ENCODE measurements around the gene PLSCR3.

PLSCR3 gene

DNA sequence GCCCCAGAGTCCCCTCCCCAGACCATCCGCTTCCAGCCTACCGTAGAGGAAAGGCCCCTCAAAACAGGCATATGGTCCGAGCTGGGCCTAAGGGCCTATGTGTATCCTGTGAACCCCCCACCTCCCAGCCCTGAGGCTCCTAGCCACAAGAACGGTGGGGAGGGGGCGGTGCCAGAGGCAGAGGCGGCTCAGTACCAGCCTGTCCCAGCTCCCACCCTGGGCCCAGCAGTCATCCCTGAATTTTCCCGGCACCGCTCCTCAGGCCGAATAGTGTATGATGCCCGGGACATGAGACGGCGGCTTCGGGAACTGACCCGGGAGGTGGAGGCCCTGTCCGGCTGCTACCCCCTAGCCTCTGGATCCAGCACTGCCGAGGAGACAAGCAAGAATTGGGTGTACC, 26.9 kb upstream of the PLSCR3 start:
- H3K9me3 ChIP-seq (ENCODE audit: control insufficient read depth, low read length), result no peaks in the 10 kb centered on the region
- no peak overlapping the region for H2BK15ac ChIP-seq (ENCODE audit: low read depth, poor library complexity, severe bottlenecking)
- H3K4me2 ChIP-seq (ENCODE audit: low read length, poor library complexity, severe bottlenecking), result no peak overlapping the region
- H3K4ac ChIP-seq (ENCODE audit: low read depth in 1 of 2, low read length in 2 of 2), result no peak overlapping the region
- no peak overlapping the region for H3K14ac ChIP-seq (ENCODE audit: low read length in 2 of 2)
- peaks cover 11 to 28% of the 10 kb centered on the region in 2 experiments for H3K36me3 ChIP-seq (ENCODE audit: control insufficient read depth in 1 of 2, insufficient read depth in 2 of 2, low read depth in 1 of 2, low read length in 2 of 2)
- no peak overlapping the region for H2BK120ac ChIP-seq (ENCODE audit: low read depth, low read length)
- H2AK5ac ChIP-seq (ENCODE audit: low read length, severe bottlenecking), result no peak overlapping the region
- H3K27me3 ChIP-seq (ENCODE audit: control insufficient read depth in 1 of 2, insufficient read depth in 1 of 2, low read length in 2 of 2), result peaks cover 0 to 8% of the 10 kb centered on the region in 2 experiments
- no peaks in the 10 kb centered on the region for H3K4me1 ChIP-seq (ENCODE audit: control insufficient read depth, insufficient read depth, low read depth, low read length)
- no peak overlapping the region for H4K8ac ChIP-seq (ENCODE audit: low read length)
- DNase-seq, result no peak
- H3K23ac ChIP-seq (ENCODE audit: low read length in 2 of 2), result no peak overlapping the region
- H3K4me3 ChIP-seq (ENCODE audit: insufficient read depth in 1 of 2, low read depth in 1 of 2, low read length in 2 of 2), result no peak overlapping the region
- no peak overlapping the region for H4K91ac ChIP-seq (ENCODE audit: low read length)
- no peak overlapping the region for H2AFZ ChIP-seq (ENCODE audit: low read depth, low read length)
- no peak overlapping the region for H2BK12ac ChIP-seq (ENCODE audit: low read length in 2 of 2)
- H3K9ac ChIP-seq (ENCODE audit: low read length), result no peak overlapping the region
- peaks cover 2% of the 10 kb centered on the region for H3K79me1 ChIP-seq (replicated peaks; ENCODE audit: low read length, poor library complexity, severe bottlenecking)
- H3K27ac ChIP-seq (ENCODE audit: low read length, poor library complexity, severe bottlenecking), result no peak overlapping the region
- no peak overlapping the region for H3K18ac ChIP-seq (ENCODE audit: low read depth in 1 of 2, low read length in 2 of 2)
- H2BK5ac ChIP-seq (ENCODE audit: low read depth, low read length, poor library complexity, severe bottlenecking), result no peak overlapping the region
- 94% methylated on average over 16 of the region's 16 CpGs for WGBS

DNA sequence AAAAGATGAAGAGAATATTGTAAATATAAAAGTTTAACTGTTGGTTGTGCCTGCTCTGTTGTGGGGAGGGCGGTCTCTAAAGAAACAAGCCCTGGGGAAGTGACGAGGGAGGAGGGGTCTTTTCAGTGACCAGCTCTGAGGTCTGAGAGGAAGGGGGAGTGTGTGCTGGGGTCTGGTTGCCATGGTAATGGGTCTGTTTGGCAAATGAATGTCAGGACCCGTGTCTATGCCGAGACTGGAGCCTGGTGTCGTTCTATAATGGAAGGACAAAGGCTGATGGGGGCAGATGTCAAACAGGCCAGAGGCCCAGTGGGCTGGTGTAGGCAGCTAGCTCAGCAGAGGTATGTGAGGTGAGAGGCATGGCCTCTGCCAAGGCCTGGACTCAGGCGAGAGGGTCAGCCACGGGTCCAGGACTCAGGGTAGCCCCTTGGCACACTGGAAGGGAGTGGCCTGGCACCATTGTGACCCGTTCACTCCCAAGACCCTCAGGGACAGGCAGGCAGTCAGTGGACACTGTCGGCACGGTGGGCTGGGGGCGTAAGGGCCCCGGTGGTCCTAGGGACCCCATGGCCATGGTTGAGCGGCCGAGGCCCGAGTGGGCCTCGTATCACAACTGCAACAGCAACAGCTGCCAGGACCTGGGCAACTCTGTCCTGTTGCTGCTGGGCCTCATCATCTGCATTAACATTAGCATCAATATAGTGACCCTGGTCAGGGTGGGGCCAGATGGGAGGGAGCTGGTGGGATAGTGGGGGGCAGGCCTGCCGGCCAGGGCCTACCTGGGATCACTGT, 25.7 kb upstream of the PLSCR3 start, which contains the start of gene SPEM1:
Gene SPEM1 (plus strand): TSS at position 506 of the 792 bp plus-strand sequence. CDS start 61 bp downstream, at position 567.
- no peak within 1 kb of the TSS for H3K4me2 ChIP-seq (ENCODE audit: low read length, poor library complexity, severe bottlenecking)
- 80% methylated on average over 17 of the region's 17 CpGs for whole genome bisulfite sequencing
- H3K23ac ChIP-seq (ENCODE audit: low read length in 2 of 2), result no peak within 1 kb of the TSS
- no peak within 1 kb of the TSS for H3K27ac ChIP-seq (ENCODE audit: low read length, poor library complexity, severe bottlenecking)
- peaks cover 2% of the 10 kb centered on the region for H3K79me1 ChIP-seq (replicated peaks; ENCODE audit: low read length, poor library complexity, severe bottlenecking)
- no peaks in the 10 kb centered on the region for H3K9me3 ChIP-seq (ENCODE audit: control insufficient read depth, low read length)
- no peak within 1 kb of the TSS for H2BK120ac ChIP-seq (ENCODE audit: low read depth, low read length)
- no peak within 1 kb of the TSS for H2BK15ac ChIP-seq (ENCODE audit: low read depth, poor library complexity, severe bottlenecking)
- peaks cover 3% of the 10 kb centered on the region for H3K4me1 ChIP-seq (ENCODE audit: control insufficient read depth, insufficient read depth, low read depth, low read length)
- H3K36me3 ChIP-seq (ENCODE audit: control insufficient read depth in 1 of 2, insufficient read depth in 2 of 2, low read depth in 1 of 2, low read length in 2 of 2), result peaks cover 22 to 40% of the 10 kb centered on the region in 2 experiments
- H4K8ac ChIP-seq (ENCODE audit: low read length), result no peak within 1 kb of the TSS
- H3K27me3 ChIP-seq (ENCODE audit: control insufficient read depth in 1 of 2, insufficient read depth in 1 of 2, low read length in 2 of 2), result peaks cover 0 to 2% of the 10 kb centered on the region in 2 experiments
- no peak within 1 kb of the TSS for H3K4ac ChIP-seq (ENCODE audit: low read depth in 1 of 2, low read length in 2 of 2)
- H3K4me3 ChIP-seq (ENCODE audit: insufficient read depth in 1 of 2, low read depth in 1 of 2, low read length in 2 of 2), result no peak within 1 kb of the TSS
- H3K18ac ChIP-seq (ENCODE audit: low read depth in 1 of 2, low read length in 2 of 2), result no peak within 1 kb of the TSS
- no peak within 1 kb of the TSS for H2BK5ac ChIP-seq (ENCODE audit: low read depth, low read length, poor library complexity, severe bottlenecking)
- no peak within 1 kb of the TSS for H2AFZ ChIP-seq (ENCODE audit: low read depth, low read length)
- no peak within 1 kb of the TSS for H4K91ac ChIP-seq (ENCODE audit: low read length)
- no peak within 1 kb of the TSS for H2BK12ac ChIP-seq (ENCODE audit: low read length in 2 of 2)
- H2AK5ac ChIP-seq (ENCODE audit: low read length, severe bottlenecking), result no peak within 1 kb of the TSS
- no peak within 1 kb of the TSS for H3K14ac ChIP-seq (ENCODE audit: low read length in 2 of 2)
- DNase-seq, result no peak
- no peak within 1 kb of the TSS for H3K9ac ChIP-seq (ENCODE audit: low read length)

DNA sequence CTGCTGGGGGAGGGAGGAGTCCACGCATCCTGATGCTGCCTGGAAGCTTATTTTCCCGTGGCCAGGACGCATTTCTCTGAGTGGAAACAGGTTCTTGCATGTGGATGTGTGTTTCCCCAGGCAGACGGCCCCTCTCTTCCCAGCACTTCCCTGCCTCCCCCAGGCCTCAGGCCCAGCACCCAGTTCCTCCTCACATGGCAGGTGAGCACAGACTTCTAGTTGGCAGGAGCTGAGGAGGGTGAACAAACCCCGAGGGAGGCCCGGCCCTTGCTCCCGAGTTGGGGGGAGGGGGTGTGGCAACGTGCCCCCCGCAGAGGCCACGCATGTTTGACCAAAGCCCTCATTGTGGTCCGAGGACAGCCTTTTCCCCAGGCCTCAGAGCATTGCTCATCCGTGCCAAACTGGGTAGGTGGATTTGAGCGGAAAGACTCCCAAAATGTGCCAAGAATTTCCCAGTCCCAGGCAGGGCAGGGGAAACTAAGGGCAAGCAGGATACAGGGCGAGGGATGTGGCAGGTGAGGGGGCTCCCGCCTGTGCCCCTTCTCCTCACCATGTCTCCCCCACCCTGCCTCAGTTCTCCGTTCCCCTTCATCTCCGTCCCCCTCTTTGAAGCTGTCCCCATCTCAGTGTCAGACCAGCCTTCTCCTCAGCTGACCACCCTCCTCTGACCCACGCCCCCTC, 24.3 kb upstream of the PLSCR3 start:
- DNase-seq, result no peak
- Histone ChIP-seq H3K4me1 (ENCODE audit: control insufficient read depth, insufficient read depth, low read depth, low read length) (peaks cover 3% of the 10 kb centered on the region), H4K8ac (ENCODE audit: low read length) (no peak overlapping the region), H2BK15ac (ENCODE audit: low read depth, poor library complexity, severe bottlenecking) (no peak overlapping the region), H3K23ac (ENCODE audit: low read length in 2 of 2) (no peak overlapping the region), H3K4me2 (ENCODE audit: low read length, poor library complexity, severe bottlenecking) (no peak overlapping the region), H2BK12ac (ENCODE audit: low read length in 2 of 2) (no peak overlapping the region), H3K79me1 (replicated peaks; ENCODE audit: low read length, poor library complexity, severe bottlenecking) (peaks cover 3% of the 10 kb centered on the region), H3K4me3 (ENCODE audit: insufficient read depth in 1 of 2, low read depth in 1 of 2, low read length in 2 of 2) (no peak overlapping the region), H3K9ac (ENCODE audit: low read length) (no peak overlapping the region), H3K9me3 (ENCODE audit: control insufficient read depth, low read length) (no peaks in the 10 kb centered on the region), H2AFZ (ENCODE audit: low read depth, low read length) (no peak overlapping the region), H3K4ac (ENCODE audit: low read depth in 1 of 2, low read length in 2 of 2) (no peak overlapping the region), H4K91ac (ENCODE audit: low read length) (no peak overlapping the region), H3K18ac (ENCODE audit: low read depth in 1 of 2, low read length in 2 of 2) (no peak overlapping the region), H2BK120ac (ENCODE audit: low read depth, low read length) (no peak overlapping the region), H2BK5ac (ENCODE audit: low read depth, low read length, poor library complexity, severe bottlenecking) (no peak overlapping the region), H3K36me3 (ENCODE audit: control insufficient read depth in 1 of 2, insufficient read depth in 2 of 2, low read depth in 1 of 2, low read length in 2 of 2) (peaks cover 24 to 54% of the 10 kb centered on the region in 2 experiments), H3K14ac (ENCODE audit: low read length in 2 of 2) (no peak overlapping the region), H3K27me3 (ENCODE audit: control insufficient read depth in 1 of 2, insufficient read depth in 1 of 2, low read length in 2 of 2) (no peaks in the 10 kb centered on the region), H3K27ac (ENCODE audit: low read length, poor library complexity, severe bottlenecking) (no peak overlapping the region), H2AK5ac (ENCODE audit: low read length, severe bottlenecking) (no peak overlapping the region)
- WGBS, result 78% methylated on average over 13 of the region's 18 CpGs

DNA sequence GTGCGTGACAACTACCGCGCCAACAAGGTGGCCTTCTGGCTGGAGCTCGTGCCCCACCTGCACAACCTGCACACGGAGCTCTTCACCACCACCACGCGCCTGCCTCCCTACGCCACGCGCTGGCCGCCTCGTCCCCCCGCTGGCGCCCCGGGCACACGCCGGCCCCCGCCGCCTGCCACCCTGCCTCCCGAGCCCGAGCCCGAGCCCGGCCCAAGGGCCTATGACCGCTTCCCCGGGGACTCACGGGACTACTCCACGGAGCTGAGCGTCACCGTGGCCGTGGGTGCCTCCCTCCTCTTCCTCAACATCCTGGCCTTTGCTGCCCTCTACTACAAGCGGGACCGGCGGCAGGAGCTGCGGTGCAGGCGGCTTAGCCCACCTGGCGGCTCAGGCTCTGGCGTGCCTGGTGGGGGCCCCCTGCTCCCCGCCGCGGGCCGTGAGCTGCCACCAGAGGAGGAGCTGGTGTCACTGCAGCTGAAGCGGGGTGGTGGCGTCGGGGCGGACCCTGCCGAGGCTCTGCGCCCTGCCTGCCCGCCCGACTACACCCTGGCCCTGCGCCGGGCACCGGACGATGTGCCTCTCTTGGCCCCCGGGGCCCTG, 22.8 kb upstream of the PLSCR3 start:
- no peak overlapping the region for H3K23ac ChIP-seq (ENCODE audit: low read length in 2 of 2)
- H2BK12ac ChIP-seq (ENCODE audit: low read length in 2 of 2), result no peak overlapping the region
- over 99% methylated on average over 30 of the region's 54 CpGs for WGBS
- H3K4me3 ChIP-seq (ENCODE audit: insufficient read depth in 1 of 2, low read depth in 1 of 2, low read length in 2 of 2), result no peak overlapping the region
- H2AFZ ChIP-seq (ENCODE audit: low read depth, low read length), result no peak overlapping the region
- no peak for DNase-seq
- peaks cover 24 to 54% of the 10 kb centered on the region in 2 experiments for H3K36me3 ChIP-seq (ENCODE audit: control insufficient read depth in 1 of 2, insufficient read depth in 2 of 2, low read depth in 1 of 2, low read length in 2 of 2)
- H3K18ac ChIP-seq (ENCODE audit: low read depth in 1 of 2, low read length in 2 of 2), result no peak overlapping the region
- no peak overlapping the region for H2BK120ac ChIP-seq (ENCODE audit: low read depth, low read length)
- H3K9me3 ChIP-seq (ENCODE audit: control insufficient read depth, low read length), result no peaks in the 10 kb centered on the region
- no peak overlapping the region for H3K4ac ChIP-seq (ENCODE audit: low read depth in 1 of 2, low read length in 2 of 2)
- no peak overlapping the region for H3K9ac ChIP-seq (ENCODE audit: low read length)
- no peak overlapping the region for H2BK15ac ChIP-seq (ENCODE audit: low read depth, poor library complexity, severe bottlenecking)
- no peak overlapping the region for H2AK5ac ChIP-seq (ENCODE audit: low read length, severe bottlenecking)
- H3K27ac ChIP-seq (ENCODE audit: low read length, poor library complexity, severe bottlenecking), result no peak overlapping the region
- H3K14ac ChIP-seq (ENCODE audit: low read length in 2 of 2), result no peak overlapping the region
- peaks cover 8% of the 10 kb centered on the region for H3K4me1 ChIP-seq (ENCODE audit: control insufficient read depth, insufficient read depth, low read depth, low read length)
- H3K4me2 ChIP-seq (ENCODE audit: low read length, poor library complexity, severe bottlenecking), result no peak overlapping the region
- no peak overlapping the region for H2BK5ac ChIP-seq (ENCODE audit: low read depth, low read length, poor library complexity, severe bottlenecking)
- H4K8ac ChIP-seq (ENCODE audit: low read length), result no peak overlapping the region
- no peaks in the 10 kb centered on the region for H3K27me3 ChIP-seq (ENCODE audit: control insufficient read depth in 1 of 2, insufficient read depth in 1 of 2, low read length in 2 of 2)
- no peak overlapping the region for H4K91ac ChIP-seq (ENCODE audit: low read length)
- H3K79me1 ChIP-seq (replicated peaks; ENCODE audit: low read length, poor library complexity, severe bottlenecking), result peaks cover 8% of the 10 kb centered on the region

Data from mesenchymal stem cell (in vitro differentiated cells and primary cell).